ENCODE data around the gene ISYNA1.

Gene ISYNA1

GRCh38 chr19:18442941-18443340 lies 5.0 kb upstream of the ISYNA1 start:
- Histone ChIP-seq H3K4me3 (ENCODE audit: extremely low read depth, insufficient read depth, low read length, poor library complexity, severe bottlenecking) (no peak overlapping the region), H3K9me3 (ENCODE audit: control insufficient read depth, low read length) (no peaks in the 10 kb centered on the region), H3K4me1 (ENCODE audit: control insufficient read depth, insufficient read depth, low read length, poor library complexity, severe bottlenecking) (peaks cover 38% of the 10 kb centered on the region), H3K27ac (ENCODE audit: low read depth, low read length, severe bottlenecking) (no peak overlapping the region), H3K36me3 (ENCODE audit: control insufficient read depth, insufficient read depth, low read length) (peaks cover 37% of the 10 kb centered on the region)
- WGBS, 2 experiments (ENCODE audit: insufficient coverage in 2 of 2) = 89 to 92% methylated on average over 8 to 12 of the region's 12 CpGs

GRCh38 chr19:18441804-18442788 lies 4.2 kb upstream of the ISYNA1 start:
- Histone ChIP-seq H3K4me1 (ENCODE audit: control insufficient read depth, insufficient read depth, low read length, poor library complexity, severe bottlenecking) (peaks cover 33% of the 10 kb centered on the region), H3K27ac (ENCODE audit: low read depth, low read length, severe bottlenecking) (no peak overlapping the region), H3K36me3 (ENCODE audit: control insufficient read depth, insufficient read depth, low read length) (peaks cover 33% of the 10 kb centered on the region), H3K4me3 (ENCODE audit: extremely low read depth, insufficient read depth, low read length, poor library complexity, severe bottlenecking) (no peak overlapping the region), H3K9me3 (ENCODE audit: control insufficient read depth, low read length) (no peaks in the 10 kb centered on the region)
- WGBS, 2 experiments (ENCODE audit: insufficient coverage in 2 of 2) = 83 to 94% methylated on average over 1 to 4 of the region's 5 CpGs

DNA sequence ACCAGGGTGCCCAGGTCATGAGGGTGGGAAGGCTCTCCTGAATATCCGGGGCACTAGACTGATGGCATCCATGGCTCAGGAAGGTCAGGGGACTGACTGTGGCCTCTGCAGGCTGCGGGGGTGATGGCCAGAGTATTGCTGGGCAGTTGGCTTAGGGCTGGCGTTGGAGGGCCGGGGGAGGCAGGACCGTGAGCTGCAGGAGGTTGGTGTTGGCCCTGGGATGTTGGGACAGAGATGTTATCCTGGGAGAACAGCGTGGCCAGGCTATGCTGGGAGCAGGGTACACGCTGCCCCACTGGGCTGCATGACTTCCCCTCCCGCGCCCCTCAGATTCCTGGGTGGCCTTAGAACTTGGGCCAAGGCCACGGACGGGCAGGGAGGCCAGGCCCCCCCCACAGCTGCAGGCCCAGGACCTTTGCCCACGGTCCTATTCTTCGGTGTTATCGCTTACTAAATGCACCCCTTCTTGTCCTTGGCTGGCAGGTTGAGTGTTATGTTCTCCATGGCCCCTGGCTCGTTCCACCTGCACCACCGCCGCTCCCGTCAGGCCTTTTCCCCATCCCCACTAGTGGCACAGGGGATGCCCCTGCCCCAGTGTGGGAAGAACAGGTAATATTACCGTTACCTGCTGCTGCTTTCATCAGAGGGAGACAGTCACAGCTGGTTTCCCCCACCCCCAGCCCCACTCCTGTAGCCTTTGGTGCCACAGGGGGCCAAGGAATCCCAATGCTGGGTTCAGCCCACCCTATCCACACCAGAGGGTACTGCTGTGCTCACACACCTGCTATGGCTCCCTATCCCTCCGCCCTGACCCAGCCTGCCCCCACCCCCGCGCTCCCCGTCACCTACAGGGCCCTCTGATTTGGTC lies 3.2 kb upstream of the ISYNA1 start:
- Histone ChIP-seq H3K4me3 (ENCODE audit: extremely low read depth, insufficient read depth, low read length, poor library complexity, severe bottlenecking) (no peak overlapping the region), H3K4me1 (ENCODE audit: control insufficient read depth, insufficient read depth, low read length, poor library complexity, severe bottlenecking) (peaks cover 29% of the 10 kb centered on the region), H3K36me3 (ENCODE audit: control insufficient read depth, insufficient read depth, low read length) (peaks cover 29% of the 10 kb centered on the region), H3K9me3 (ENCODE audit: control insufficient read depth, low read length) (no peaks in the 10 kb centered on the region), H3K27ac (ENCODE audit: low read depth, low read length, severe bottlenecking) (no peak overlapping the region)
- WGBS, 2 experiments (ENCODE audit: insufficient coverage in 2 of 2) = 94 to 95% methylated on average over 19 to 23 of the region's 23 CpGs

DNA sequence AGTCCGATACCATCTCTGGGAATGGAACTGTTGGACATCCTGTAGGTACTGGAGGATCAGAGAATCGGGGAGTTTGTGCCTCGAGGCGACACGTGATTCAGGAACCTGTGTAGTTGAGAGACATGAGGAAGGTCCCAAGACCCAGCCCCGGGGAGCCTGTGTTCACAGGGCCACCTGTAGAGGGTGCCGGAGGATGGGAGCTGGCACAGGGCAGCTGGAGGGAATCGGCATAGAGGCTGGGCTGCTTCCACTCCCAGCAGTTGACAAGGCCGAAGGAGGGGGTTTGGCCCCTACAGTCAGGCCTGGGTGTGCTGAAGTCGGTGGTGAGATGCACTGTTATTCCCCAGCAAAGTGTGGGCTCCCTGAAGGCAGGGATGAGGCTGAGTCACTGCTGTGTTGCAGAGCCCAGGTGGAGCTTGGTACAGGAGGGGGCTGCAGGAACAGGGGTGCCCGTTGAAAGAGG lies 2.5 kb upstream of the ISYNA1 start:
- peaks cover 35% of the 10 kb centered on the region for H3K4me1 ChIP-seq (ENCODE audit: control insufficient read depth, insufficient read depth, low read length, poor library complexity, severe bottlenecking)
- no peaks in the 10 kb centered on the region for H3K9me3 ChIP-seq (ENCODE audit: control insufficient read depth, low read length)
- H3K36me3 ChIP-seq (ENCODE audit: control insufficient read depth, insufficient read depth, low read length) = peaks cover 36% of the 10 kb centered on the region
- H3K27ac ChIP-seq (ENCODE audit: low read depth, low read length, severe bottlenecking) = peak overlapping the region; percentile 97
- H3K4me3 ChIP-seq (ENCODE audit: extremely low read depth, insufficient read depth, low read length, poor library complexity, severe bottlenecking) = no peak overlapping the region
- 90 to 91% methylated on average over 8 to 11 of the region's 11 CpGs for WGBS, 2 experiments (ENCODE audit: insufficient coverage in 2 of 2)

GRCh38 chr19:18439910-18440237 lies 1.9 kb upstream of the ISYNA1 start:
- peaks cover 39% of the 10 kb centered on the region for H3K36me3 ChIP-seq (ENCODE audit: control insufficient read depth, insufficient read depth, low read length)
- H3K9me3 ChIP-seq (ENCODE audit: control insufficient read depth, low read length) = no peaks in the 10 kb centered on the region
- H3K4me1 ChIP-seq (ENCODE audit: control insufficient read depth, insufficient read depth, low read length, poor library complexity, severe bottlenecking) = peaks cover 36% of the 10 kb centered on the region
- H3K27ac ChIP-seq (ENCODE audit: low read depth, low read length, severe bottlenecking) = peak overlapping the region; percentile 97
- 98 to 100% methylated on average over 4 to 6 of the region's 9 CpGs for WGBS, 2 experiments (ENCODE audit: insufficient coverage in 2 of 2)
- H3K4me3 ChIP-seq (ENCODE audit: extremely low read depth, insufficient read depth, low read length, poor library complexity, severe bottlenecking) = no peak overlapping the region

GRCh38 chr19:18439025-18439909 lies 1.3 kb upstream of the ISYNA1 start:
- no peak overlapping the region for H3K4me3 ChIP-seq (ENCODE audit: extremely low read depth, insufficient read depth, low read length, poor library complexity, severe bottlenecking)
- peaks cover 39% of the 10 kb centered on the region for H3K4me1 ChIP-seq (ENCODE audit: control insufficient read depth, insufficient read depth, low read length, poor library complexity, severe bottlenecking)
- H3K9me3 ChIP-seq (ENCODE audit: control insufficient read depth, low read length) = no peaks in the 10 kb centered on the region
- peak overlapping the region; percentile 97 for H3K27ac ChIP-seq (ENCODE audit: low read depth, low read length, severe bottlenecking)
- peaks cover 39% of the 10 kb centered on the region for H3K36me3 ChIP-seq (ENCODE audit: control insufficient read depth, insufficient read depth, low read length)
- 48 to 54% methylated on average over 11 to 12 of the region's 13 CpGs for WGBS, 2 experiments (ENCODE audit: insufficient coverage in 2 of 2)

GRCh38 chr19:18438331-18439024 lies 545 bp upstream of the ISYNA1 start:
- Histone ChIP-seq H3K4me1 (ENCODE audit: control insufficient read depth, insufficient read depth, low read length, poor library complexity, severe bottlenecking) (peaks cover 44% of the 10 kb centered on the region), H3K9me3 (ENCODE audit: control insufficient read depth, low read length) (no peaks in the 10 kb centered on the region), H3K36me3 (ENCODE audit: control insufficient read depth, insufficient read depth, low read length) (peaks cover 33% of the 10 kb centered on the region), H3K27ac (ENCODE audit: low read depth, low read length, severe bottlenecking) (peak overlapping the region; percentile 97), H3K4me3 (ENCODE audit: extremely low read depth, insufficient read depth, low read length, poor library complexity, severe bottlenecking) (peak overlapping the region; percentile 60)
- 16 to 18% methylated on average over 19 to 22 of the region's 24 CpGs for WGBS, 2 experiments (ENCODE audit: insufficient coverage in 2 of 2)

DNA sequence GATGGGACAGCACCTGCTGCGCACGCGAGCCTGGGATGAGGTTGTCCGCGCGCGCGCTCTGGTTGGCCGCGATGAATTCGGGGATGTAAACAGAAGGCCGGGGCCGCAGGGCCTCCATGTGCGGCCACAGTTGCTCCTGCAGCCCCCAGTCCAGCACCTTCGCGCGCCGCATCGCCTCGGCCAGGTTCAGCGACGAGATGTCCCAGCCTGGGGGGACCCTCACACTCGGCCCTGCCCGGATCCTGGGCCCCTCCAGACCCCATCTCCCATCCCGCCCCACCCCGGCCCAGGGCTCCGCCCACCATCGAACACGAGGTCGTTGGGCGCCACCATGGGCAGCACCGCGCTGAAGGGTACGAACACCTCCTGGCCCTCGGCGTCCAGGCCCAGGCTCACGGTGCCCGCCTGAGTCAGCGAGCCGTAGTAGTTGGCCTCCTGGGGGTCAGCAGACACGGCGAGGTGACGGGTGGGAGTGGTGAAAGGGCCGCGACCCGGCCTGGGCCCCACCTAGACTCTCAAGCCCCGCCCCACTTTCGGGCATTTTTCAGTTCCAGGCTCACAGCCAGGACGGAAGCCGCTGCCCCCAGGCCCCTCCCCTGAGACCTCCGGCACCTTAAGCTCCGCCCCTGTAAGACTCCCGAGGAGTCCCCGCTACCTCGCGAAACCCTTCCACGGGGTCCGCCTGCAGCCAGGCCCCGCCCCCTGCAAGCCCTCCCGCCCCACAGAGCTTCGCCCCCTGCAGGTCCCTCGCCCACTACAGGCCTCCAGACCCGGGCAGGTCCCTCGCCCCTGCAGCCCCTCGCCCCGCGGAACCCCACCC lies 1.1 kb downstream of the ISYNA1 start:
- Histone ChIP-seq H3K36me3 (ENCODE audit: control insufficient read depth, insufficient read depth, low read length) (peaks cover 25% of the 10 kb centered on the region), H3K9me3 (ENCODE audit: control insufficient read depth, low read length) (no peaks in the 10 kb centered on the region), H3K27ac (ENCODE audit: low read depth, low read length, severe bottlenecking) (no peak overlapping the region), H3K4me3 (ENCODE audit: extremely low read depth, insufficient read depth, low read length, poor library complexity, severe bottlenecking) (peak overlapping the region; percentile 60), H3K4me1 (ENCODE audit: control insufficient read depth, insufficient read depth, low read length, poor library complexity, severe bottlenecking) (peaks cover 50% of the 10 kb centered on the region)
- WGBS, 2 experiments (ENCODE audit: insufficient coverage in 2 of 2) = 39 to 44% methylated on average over 43 to 54 of the region's 67 CpGs
